Naive thymus-derived CD4-positive, alpha-beta T cell (primary cell): ENCODE results near the gene FADS6. TPM values are rescaled to one million over a fixed set of nuclear protein-coding genes. Genes with fewer than 3 reads are reported as not detected.
A peak's percentile ranks its signal among the peaks of the same experiment; 100 is the strongest.

Source experiments
- ATAC-seq: fragments of 150-1000 bp; cut with Tn5 transposase; 2 replicates; pipeline ENCODE4 v1.10.0; 2021; ENCODE audit warnings: mild to moderate bottlenecking, moderate library complexity
- CTCF ChIA-PET: fragments of 350-600 bp; sonication (Branson Sonifier 250); formaldehyde crosslinking; loops from one replicate; lab custom pipeline; 2021; ENCODE audit warnings: antibody characterized with exemption; lab: Charles Lee
- POLR2A ChIA-PET: fragments of 350-600 bp; sonication (Branson Sonifier 250); formaldehyde crosslinking; loops from one replicate; lab custom pipeline; 2021; ENCODE audit warnings: antibody characterized with exemption, inconsistent platforms; lab: Charles Lee
- DNase-seq, 9 donors: peaks; one replicate each; pipeline versions ENCODE4 v3.0.0 to v3.0.0-alpha.2; 2020 to 2022; ENCODE audit warnings: mixed read lengths in 1 of 9
- H3K27ac ChIP-seq: one replicate; pipeline ENCODE4 v1.7.0; 2013; ENCODE audit warnings: mild to moderate bottlenecking, low read depth, low read length, moderate library complexity
- H3K27me3 ChIP-seq, 2 donors: one replicate each; pipeline ENCODE4 v1.7.0; 2013; ENCODE audit warnings: low read length in 2 of 2, mild to moderate bottlenecking in 2 of 2, moderate library complexity in 2 of 2; ENCODE audit not compliant: control insufficient read depth in 2 of 2, insufficient read depth in 2 of 2
- H3K36me3 ChIP-seq, 3 experiments: 1 replicate in 2 of 3; 2 replicates in 1 of 3; pipeline ENCODE4 v1.7.0; 2013; ENCODE audit warnings: low read length in 3 of 3, mild to moderate bottlenecking in 3 of 3, moderate library complexity in 1 of 3; ENCODE audit not compliant: insufficient read depth in 3 of 3, control insufficient read depth in 2 of 3
- H3K4me1 ChIP-seq, 2 donors: one replicate each; pipeline ENCODE4 v1.7.0; 2013; ENCODE audit warnings: low read length in 2 of 2, mild to moderate bottlenecking in 2 of 2, moderate library complexity in 1 of 2; ENCODE audit not compliant: control insufficient read depth in 2 of 2, insufficient read depth in 2 of 2
- H3K4me3 ChIP-seq: 2 replicates; pipeline ENCODE4 v1.7.0; 2013; ENCODE audit warnings: mild to moderate bottlenecking, low read length
- H3K9me3 ChIP-seq, 3 experiments: 1 replicate in 2 of 3; 2 replicates in 1 of 3; pipeline ENCODE4 v1.7.0; 2013; ENCODE audit warnings: low read length in 3 of 3; ENCODE audit not compliant: control insufficient read depth in 2 of 3
- H3K27ac Mint-ChIP-seq, 9 donors: one replicate each; pipeline ENCODE4 v1.8.0; 2020 to 2022; ENCODE audit warnings: mixed read lengths in 9 of 9, mild to moderate bottlenecking in 8 of 9, moderate library complexity in 5 of 9, inconsistent platforms in 2 of 9
- H3K27me3 Mint-ChIP-seq, 5 donors: one replicate each; pipeline ENCODE4 v1.8.0; 2021 to 2022; ENCODE audit warnings: mixed read lengths in 5 of 5, mild to moderate bottlenecking in 1 of 5
- H3K36me3 Mint-ChIP-seq, 5 donors: one replicate each; pipeline ENCODE4 v1.8.0; 2020 to 2022; ENCODE audit warnings: mixed read lengths in 5 of 5, mild to moderate bottlenecking in 3 of 5, inconsistent platforms in 1 of 5
- H3K4me1 Mint-ChIP-seq, 7 donors: one replicate each; pipeline ENCODE4 v1.8.0; 2020 to 2022; ENCODE audit warnings: mixed read lengths in 7 of 7, mild to moderate bottlenecking in 3 of 7, inconsistent platforms in 1 of 7
- H3K4me3 Mint-ChIP-seq, 10 donors: one replicate each; pipeline ENCODE4 v1.8.0; 2020 to 2022; ENCODE audit warnings: mild to moderate bottlenecking in 10 of 10, mixed read lengths in 10 of 10, moderate library complexity in 6 of 10, inconsistent platforms in 2 of 10
- H3K9me3 Mint-ChIP-seq, 11 donors: one replicate each; pipeline ENCODE4 v1.8.0; 2020 to 2022; ENCODE audit warnings: mixed read lengths in 11 of 11, mild to moderate bottlenecking in 4 of 11, inconsistent platforms in 1 of 11, moderate library complexity in 1 of 11
- intact Hi-C, 2 donors: fragments of 100-400 bp; cut with micrococcal nuclease; formaldehyde crosslinking; loops; one replicate each; pipeline ENCODE4 v1.15.1; 2023
- polyA plus RNA-seq, 2 donors: library from polyadenylated mRNA; unstranded; fragments of 300-500 nt; fragmentation: Illumina TruSeq; gene quantifications; one replicate each; pipeline ENCODE4 v1.2.3, GENCODE V29; 2021
- total RNA-seq, 6 experiments: library from RNA in 5 of 6; stranded (reverse) in 5 of 6; gene quantifications; 1 replicate in 5 of 6; 2 replicates in 1 of 6; pipeline ENCODE4 v1.2.3 and lab custom pipeline; 2021 to 2026

The FADS6 gene
- total and polyA plus RNA-seq, 7 experiments from 2014 or later, result 0.14 TPM; not detected in 6

DNA sequence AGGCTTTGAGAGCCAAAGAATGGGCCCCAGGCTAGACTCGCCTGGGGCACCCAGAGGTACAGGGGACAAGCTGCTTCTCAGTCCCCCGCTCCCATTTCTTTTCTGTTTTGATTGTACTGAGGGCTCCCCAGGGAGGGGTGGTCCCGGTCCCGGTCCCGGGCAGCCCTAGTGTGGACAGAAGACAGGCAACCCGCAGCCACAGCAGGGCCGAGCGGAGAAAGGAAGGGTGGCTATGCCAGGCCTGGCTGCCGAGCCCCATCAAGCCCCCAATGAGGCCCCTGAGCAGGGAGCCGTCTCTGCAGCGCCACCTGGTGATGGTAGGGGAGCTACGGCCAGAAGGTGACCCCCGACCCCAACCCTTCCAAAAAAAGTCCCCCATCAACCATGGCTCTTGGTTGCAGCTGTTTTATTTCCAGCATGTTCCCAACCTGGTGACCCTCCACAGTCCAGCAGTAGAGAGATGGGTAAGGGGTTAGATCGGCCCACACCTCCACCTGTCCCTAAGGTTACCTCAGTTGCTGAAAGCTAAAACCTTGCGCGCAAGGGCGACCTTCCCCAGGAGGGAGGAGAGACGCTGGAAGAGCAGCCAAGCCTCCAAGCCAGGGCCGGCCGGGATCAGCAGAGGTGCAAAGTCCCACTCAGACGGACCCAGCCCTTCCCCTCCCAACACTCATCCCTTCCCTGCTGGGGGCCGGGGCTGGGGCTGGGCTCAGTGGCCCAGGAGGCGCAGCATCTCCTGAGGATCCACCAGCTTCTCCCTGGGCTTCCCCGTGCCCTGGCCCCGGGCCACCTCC, 31.1 kb downstream of the FADS6 start:
- Mint-ChIP-seq H3K27ac (no peak overlapping the region), H3K4me1 (peaks cover 0 to 22% (median 17%) of the 10 kb centered on the region in 7 donors)
- intact Hi-C loops, result loop anchor here (1.0 to 5.0 kb wide), 2 partner anchors 118 to 485 kb away; no protein-coding TSS in a partner anchor

DNA sequence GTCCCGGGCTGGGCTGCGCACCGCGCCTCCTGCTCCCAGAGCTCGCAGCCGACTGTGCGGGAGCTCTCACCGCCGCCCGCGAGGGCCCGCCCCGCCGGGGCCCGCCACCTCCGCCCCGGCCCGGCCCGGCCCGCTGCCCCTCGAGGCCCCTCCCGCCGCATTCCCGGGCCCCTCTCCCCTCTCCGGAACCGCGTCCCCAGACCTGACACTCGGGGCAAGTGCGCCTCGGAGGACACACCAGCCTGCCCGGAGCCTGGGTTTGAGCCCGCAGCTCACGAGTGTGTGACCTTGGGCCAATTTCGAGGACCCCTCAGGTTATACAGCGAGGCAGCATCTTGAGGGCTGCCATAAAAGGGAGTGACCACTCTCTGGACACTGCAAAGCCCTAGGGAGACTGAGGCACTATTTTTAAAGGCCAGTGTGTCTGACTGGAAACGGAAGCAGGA, 31.7 kb downstream of the FADS6 start:
- peaks cover 8 to 17% of the 10 kb centered on the region in 2 donors for H3K27me3 ChIP-seq
- Mint-ChIP-seq H3K27me3 (peaks cover 27 to 52% (median 35%) of the 10 kb centered on the region in 5 donors), H3K4me1 (peaks cover 0 to 22% (median 17%) of the 10 kb centered on the region in 7 donors), H3K36me3 (peaks cover 0 to 8% (median 0%) of the 10 kb centered on the region in 5 donors), H3K27ac (no peak overlapping the region), H3K4me3 (peak overlapping the region in 9 of 10 donors; percentile 21 to 68 (median 47)), H3K9me3 (no peaks in the 10 kb centered on the region)
- no peak for DNase-seq
- no peaks in the 10 kb centered on the region for H3K9me3 ChIP-seq
- peaks cover 12 to 15% of the 10 kb centered on the region in 2 donors for H3K4me1 ChIP-seq
- POLR2A ChIA-PET, result interaction anchor here (1.4 kb wide), 1 partner anchor 70 kb away, joined by 9 read pairs; no protein-coding TSS in a partner anchor
- no peaks in the 10 kb centered on the region for H3K36me3 ChIP-seq
- CTCF ChIA-PET, result interaction anchor here (1.1 to 7.3 kb wide), 11 partner anchors 8 to 204 kb away, joined by 3 to 78 read pairs (median 8); partner anchors contain the start of genes FDXR and RAB37
- no peak overlapping the region for H3K4me3 ChIP-seq
- intact Hi-C loops, result loop anchor here (1.0 to 5.0 kb wide), 2 partner anchors 117 to 484 kb away; no protein-coding TSS in a partner anchor
- no peak for ATAC-seq
- no peak overlapping the region for H3K27ac ChIP-seq

More for the DNA sequence above, 31.1 kb downstream of the FADS6 start:
- ChIA-PET POLR2A (interaction anchor here (0.7 to 1.4 kb wide), 3 partner anchors 69 to 145 kb away, joined by 3 to 9 read pairs (median 3); no protein-coding TSS in a partner anchor), CTCF (interaction anchor here (0.9 to 7.3 kb wide), 13 partner anchors 9 to 205 kb away, joined by 3 to 78 read pairs (median 7); partner anchors contain the start of genes FDXR and RAB37)
- Mint-ChIP-seq H3K9me3 (no peaks in the 10 kb centered on the region), H3K4me3 (peak overlapping the region in 9 of 10 donors; percentile 21 to 68 (median 47)), H3K36me3 (peaks cover 0 to 8% (median 0%) of the 10 kb centered on the region in 5 donors), H3K27me3 (peaks cover 21 to 46% (median 29%) of the 10 kb centered on the region in 5 donors)
- Histone ChIP-seq H3K27me3 (peaks cover 8 to 17% of the 10 kb centered on the region in 2 donors), H3K4me3 (no peak overlapping the region), H3K9me3 (no peaks in the 10 kb centered on the region), H3K4me1 (peaks cover 12 to 15% of the 10 kb centered on the region in 2 donors), H3K36me3 (no peaks in the 10 kb centered on the region), H3K27ac (no peak overlapping the region)
- peak; percentile 63 for ATAC-seq
- peak; percentile 38 to 80 (median 62) for DNase-seq

DNA sequence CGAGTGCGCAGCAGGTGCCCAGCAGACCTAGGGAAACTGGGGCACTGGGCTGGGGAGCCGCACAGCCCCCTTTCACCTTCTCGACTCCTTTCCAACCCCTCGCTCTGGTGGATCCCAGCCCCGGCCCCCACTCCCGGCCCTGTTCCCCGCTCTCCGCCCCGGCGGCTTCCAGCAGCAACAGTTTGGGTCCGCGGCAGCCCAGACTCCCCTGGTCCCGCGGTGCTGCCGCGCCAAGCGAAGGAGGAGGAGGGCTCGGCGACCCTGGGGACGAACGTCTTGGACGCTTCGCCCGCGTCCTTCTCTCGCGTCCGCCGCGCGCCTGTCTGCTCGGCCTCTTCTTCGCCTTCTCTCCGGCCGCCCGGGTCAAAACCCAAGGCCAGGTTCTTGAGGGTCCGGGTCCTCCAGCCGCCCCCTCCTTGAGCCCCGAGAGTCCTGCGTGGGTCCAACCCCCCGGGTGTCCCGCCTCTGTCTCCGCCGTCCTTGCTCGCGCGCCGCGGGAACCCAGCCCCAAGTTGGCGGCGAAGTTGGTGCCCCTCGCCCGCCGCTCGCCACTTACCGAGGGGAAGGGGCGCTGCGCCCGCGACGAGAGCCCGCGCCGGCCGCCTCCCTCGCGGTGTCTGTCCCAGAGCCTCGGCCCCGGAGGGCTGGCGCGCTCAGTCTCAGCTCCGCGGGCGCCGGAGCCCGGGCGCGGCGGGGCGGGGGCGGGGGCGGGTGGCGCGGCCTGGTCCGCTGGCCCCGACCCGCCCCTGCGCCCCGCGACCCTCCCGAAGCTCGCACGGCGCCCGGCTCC, 32.4 kb downstream of the FADS6 start:
- H3K9me3 Mint-ChIP-seq, result no peaks in the 10 kb centered on the region
- DNase-seq, result no peak
- H3K4me3 Mint-ChIP-seq, result peak overlapping the region in 9 of 10 donors; percentile 39 to 76 (median 63)
- peaks cover 0 to 22% (median 17%) of the 10 kb centered on the region in 7 donors for H3K4me1 Mint-ChIP-seq
- intact Hi-C loops, result loop anchor here in 1 of 2 donors (1.0 to 5.0 kb wide), 2 partner anchors 117 to 484 kb away; no protein-coding TSS in a partner anchor
- H3K36me3 Mint-ChIP-seq, result peaks cover 0 to 8% (median 0%) of the 10 kb centered on the region in 5 donors
- peaks cover 33 to 58% (median 41%) of the 10 kb centered on the region in 5 donors for H3K27me3 Mint-ChIP-seq
- no peak overlapping the region for H3K27ac Mint-ChIP-seq
- ChIA-PET POLR2A (interaction anchor here (1.4 kb wide), 1 partner anchor 70 kb away, joined by 9 read pairs; no protein-coding TSS in a partner anchor), CTCF (interaction anchor here (0.6 to 7.3 kb wide), 7 partner anchors 55 to 205 kb away, joined by 3 to 78 read pairs (median 5); partner anchors contain the start of gene RAB37)
- peak overlapping the region; percentile 27 for H3K4me3 ChIP-seq
- no peak for ATAC-seq
- no peak overlapping the region for H3K27ac ChIP-seq
- no peaks in the 10 kb centered on the region for H3K9me3 ChIP-seq
- H3K36me3 ChIP-seq, result no peaks in the 10 kb centered on the region
- peaks cover 8 to 17% of the 10 kb centered on the region in 2 donors for H3K27me3 ChIP-seq
- peaks cover 12 to 15% of the 10 kb centered on the region in 2 donors for H3K4me1 ChIP-seq

DNA sequence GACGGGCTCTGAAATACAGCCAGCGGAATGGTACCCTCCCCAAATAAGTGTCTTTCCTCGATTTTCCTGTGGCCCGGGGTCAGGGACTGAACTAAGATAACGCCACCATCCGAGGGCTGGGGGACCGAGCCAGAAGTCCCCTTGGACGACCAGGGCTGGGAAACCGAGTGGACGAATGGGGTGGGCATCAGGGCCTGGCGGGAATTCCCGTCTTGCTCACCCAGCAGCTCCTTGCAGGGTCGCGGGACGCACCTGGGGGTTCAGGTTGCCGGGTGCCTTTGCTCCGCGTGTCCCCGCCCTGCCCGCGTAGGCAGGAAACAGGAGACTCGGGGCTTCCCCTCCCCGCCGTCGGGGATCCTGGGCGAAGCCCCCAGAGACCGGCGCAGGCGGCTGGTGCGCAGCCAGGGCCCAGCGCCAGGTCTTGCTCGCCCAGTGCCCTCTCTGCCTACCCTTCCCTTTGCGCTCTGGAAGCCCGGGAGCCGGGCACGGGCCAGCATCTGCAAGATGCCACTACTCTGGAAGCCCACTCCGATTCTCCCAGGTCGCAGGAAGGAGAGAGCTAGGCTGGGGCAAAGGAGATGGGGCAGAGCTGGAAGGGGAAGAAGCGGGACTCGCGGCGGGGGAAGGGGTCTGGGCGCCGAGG, 33.1 kb downstream of the FADS6 start:
- ATAC-seq, result no peak
- Histone ChIP-seq H3K4me1 (peaks cover 12 to 15% of the 10 kb centered on the region in 2 donors), H3K4me3 (peak overlapping the region; percentile 27), H3K27ac (no peak overlapping the region), H3K36me3 (no peaks in the 10 kb centered on the region), H3K27me3 (peaks cover 8 to 17% of the 10 kb centered on the region in 2 donors), H3K9me3 (no peaks in the 10 kb centered on the region)
- peak overlapping the region; percentile 40 to 78 (median 68) for H3K4me3 Mint-ChIP-seq
- H3K4me1 Mint-ChIP-seq, result peaks cover 0 to 22% (median 17%) of the 10 kb centered on the region in 7 donors
- ChIA-PET CTCF (interaction anchor here (0.5 to 7.3 kb wide), 4 partner anchors 68 to 1551 kb away, joined by 3 to 78 read pairs (median 4); no protein-coding TSS in a partner anchor), POLR2A (no interaction called here)
- intact Hi-C loops, result loop anchor here in 1 of 2 donors (1.0 to 5.0 kb wide), 2 partner anchors 116 to 483 kb away; no protein-coding TSS in a partner anchor
- peaks cover 0 to 8% (median 0%) of the 10 kb centered on the region in 5 donors for H3K36me3 Mint-ChIP-seq
- DNase-seq, result peak in 4 of 9 donors; percentile 17 to 25 (median 20)
- H3K27ac Mint-ChIP-seq, result no peak overlapping the region
- no peaks in the 10 kb centered on the region for H3K9me3 Mint-ChIP-seq
- H3K27me3 Mint-ChIP-seq, result peaks cover 40 to 65% (median 48%) of the 10 kb centered on the region in 5 donors

DNA sequence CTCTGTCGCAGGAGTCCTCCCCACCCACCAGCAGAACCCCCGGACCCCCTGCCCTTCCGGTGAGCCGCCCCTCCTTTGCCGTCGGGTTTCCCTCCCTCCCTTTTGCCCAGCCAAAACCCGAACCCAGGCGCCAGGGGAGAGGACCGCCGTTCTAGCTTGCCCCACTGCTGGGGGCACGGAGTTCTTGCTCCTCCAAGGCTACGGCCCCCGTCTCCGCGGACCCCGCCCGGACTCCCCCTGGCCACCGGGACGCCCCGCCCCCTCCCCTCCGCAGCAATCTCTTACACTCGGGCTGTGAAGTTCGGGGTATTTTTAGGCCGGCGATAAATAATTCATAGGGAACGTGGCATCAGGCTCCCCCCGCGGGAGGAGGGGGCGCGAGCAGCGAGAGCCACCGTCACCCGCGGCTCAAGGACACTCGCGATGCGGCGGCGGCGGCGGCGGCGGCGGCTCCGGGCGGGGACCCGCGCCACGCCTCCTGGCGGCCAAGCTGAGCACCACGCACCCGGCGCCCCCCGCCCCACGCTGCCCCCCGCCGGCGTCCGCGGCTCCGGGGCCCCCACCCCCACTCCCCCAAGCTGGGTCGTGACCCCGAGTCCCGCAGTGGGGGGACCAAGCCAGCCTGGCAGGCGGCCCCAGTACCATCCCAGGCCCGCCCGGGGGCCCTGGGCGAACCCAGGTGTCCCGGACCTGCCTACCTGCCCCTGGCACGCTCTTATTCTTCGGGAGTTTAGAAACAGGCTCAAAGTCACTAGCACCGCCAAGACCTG, 33.8 kb downstream of the FADS6 start, which contains the start of gene GRIN2C:
Gene GRIN2C (minus strand): TSS at position 427 of the 770 bp plus-strand sequence. CDS start 4,793 bp downstream, outside the sequence.
- Histone ChIP-seq H3K27ac (no peak within 1 kb of the TSS), H3K27me3 (peaks cover 8 to 17% of the 10 kb centered on the region in 2 donors), H3K36me3 (no peaks in the 10 kb centered on the region), H3K9me3 (no peaks in the 10 kb centered on the region), H3K4me3 (peak within 1 kb of the TSS; percentile 27), H3K4me1 (peaks cover 12 to 15% of the 10 kb centered on the region in 2 donors)
- peaks cover 0 to 7% (median 0%) of the 10 kb centered on the region in 5 donors for H3K36me3 Mint-ChIP-seq
- intact Hi-C loops, result loop anchor here in 1 of 2 donors (1.0 to 5.0 kb wide), 2 partner anchors 115 to 482 kb away; no protein-coding TSS in a partner anchor
- H3K9me3 Mint-ChIP-seq, result no peaks in the 10 kb centered on the region
- ChIA-PET CTCF (interaction anchor here (1.1 to 3.4 kb wide), 2 partner anchors 69 to 115 kb away, joined by 3 to 14 read pairs; no protein-coding TSS in a partner anchor), POLR2A (no interaction called here)
- H3K27me3 Mint-ChIP-seq, result peaks cover 40 to 70% (median 56%) of the 10 kb centered on the region in 5 donors
- DNase-seq (peak in 8 of 9 donors; percentile 15 to 52 (median 42)), ATAC-seq (peak; percentile 60)
- H3K27ac Mint-ChIP-seq, result peak within 1 kb of the TSS in 1 of 9 donors; percentile 65
- H3K4me3 Mint-ChIP-seq, result peak within 1 kb of the TSS; percentile 54 to 78 (median 68)
- H3K4me1 Mint-ChIP-seq, result peaks cover 0 to 16% (median 12%) of the 10 kb centered on the region in 7 donors
